ENCODE measurements around the gene IRF2. TPM values are rescaled to one million over a fixed set of nuclear protein-coding genes. Genes with fewer than 3 reads are reported as not detected.

Gene IRF2
- total RNA-seq, 2 experiments from 2014 or later, result 45.1 to 46.5 TPM

DNA sequence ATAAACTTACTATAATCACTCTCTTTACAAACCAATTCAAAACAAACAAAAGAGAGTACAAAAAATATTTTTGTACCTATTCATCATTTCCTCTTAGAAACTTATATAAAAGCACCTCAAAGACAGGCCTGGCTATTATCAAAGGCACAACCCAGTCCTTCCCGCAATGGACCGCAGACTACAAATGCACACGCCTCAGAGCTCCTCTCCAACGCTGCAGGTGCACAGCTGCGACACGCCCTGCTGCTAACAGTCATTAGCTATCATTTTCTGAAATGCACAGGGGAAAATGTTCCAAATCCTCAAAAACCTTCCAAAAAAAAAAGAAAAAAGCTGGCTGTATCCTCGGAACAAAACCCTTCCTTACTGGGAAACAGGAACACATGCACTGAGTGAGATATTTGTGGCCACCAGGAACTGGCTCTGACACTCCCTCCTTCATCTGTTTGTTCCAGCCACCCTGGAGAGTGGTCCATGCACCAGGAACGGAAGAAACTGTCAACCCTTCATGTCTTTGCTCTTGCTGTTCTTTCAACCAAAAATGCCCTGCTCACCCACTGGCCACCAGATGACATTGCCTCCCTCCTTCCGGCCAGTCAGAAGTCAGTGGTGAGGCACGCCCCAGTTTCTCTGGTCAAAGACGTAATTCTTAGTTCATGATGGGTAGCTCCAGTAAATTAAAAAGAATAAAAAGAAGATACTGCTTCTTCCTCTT is 16.7 kb downstream of the IRF2 start:
- ChIA-PET POLR2A (no interaction called here), CTCF (interaction anchor here (0.7 to 1.5 kb wide), 2 partner anchors 9 to 220 kb away, joined by 3 to 6 read pairs; no protein-coding TSS in a partner anchor)

DNA sequence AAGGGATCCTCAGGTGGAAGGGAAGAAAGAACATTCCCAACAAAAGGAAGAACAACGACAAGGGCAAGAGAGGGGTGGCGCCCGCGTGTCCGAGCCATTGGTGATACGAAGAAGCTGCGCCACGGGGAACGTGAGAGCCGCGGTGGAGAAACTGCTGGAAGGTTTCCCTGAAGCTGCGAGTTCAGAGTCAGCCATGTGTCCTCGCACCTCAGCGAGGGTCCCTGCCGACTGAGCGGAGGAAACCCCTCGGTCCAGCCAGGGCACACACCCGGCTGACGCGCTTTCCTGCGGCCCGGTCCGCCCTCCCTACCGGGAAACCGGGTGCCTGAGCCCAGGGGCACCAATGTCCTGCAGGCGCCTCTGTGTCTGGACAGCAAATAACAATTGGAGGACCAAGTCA is 18.0 kb downstream of the IRF2 start:
- POLR2A ChIA-PET, result no interaction called here
- CTCF ChIA-PET, result no interaction called here

DNA sequence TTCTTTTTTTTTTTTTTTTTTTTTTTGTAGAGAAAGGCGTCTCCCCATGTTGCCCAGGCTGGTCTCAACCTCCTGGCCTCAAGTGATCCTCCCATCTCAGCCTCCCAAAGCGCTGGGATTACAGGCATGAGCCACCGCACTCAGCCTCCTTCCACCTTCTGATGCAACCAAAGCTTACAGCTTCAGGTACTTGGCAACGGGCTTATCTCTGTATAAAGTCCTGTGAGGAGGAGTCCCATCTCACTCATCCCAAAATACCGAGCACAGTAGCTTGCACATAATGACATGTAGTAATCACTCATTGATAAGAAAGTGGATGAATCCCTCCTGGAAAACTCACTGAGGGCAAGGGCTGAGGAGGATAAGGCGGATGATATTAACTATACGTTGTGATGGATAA is 19.1 kb downstream of the IRF2 start:
- POLR2A ChIA-PET, result interaction anchor here (0.6 kb wide), 1 partner anchor 45 kb away, joined by 10 read pairs; no protein-coding TSS in a partner anchor
- CTCF ChIA-PET, result no interaction called here

DNA sequence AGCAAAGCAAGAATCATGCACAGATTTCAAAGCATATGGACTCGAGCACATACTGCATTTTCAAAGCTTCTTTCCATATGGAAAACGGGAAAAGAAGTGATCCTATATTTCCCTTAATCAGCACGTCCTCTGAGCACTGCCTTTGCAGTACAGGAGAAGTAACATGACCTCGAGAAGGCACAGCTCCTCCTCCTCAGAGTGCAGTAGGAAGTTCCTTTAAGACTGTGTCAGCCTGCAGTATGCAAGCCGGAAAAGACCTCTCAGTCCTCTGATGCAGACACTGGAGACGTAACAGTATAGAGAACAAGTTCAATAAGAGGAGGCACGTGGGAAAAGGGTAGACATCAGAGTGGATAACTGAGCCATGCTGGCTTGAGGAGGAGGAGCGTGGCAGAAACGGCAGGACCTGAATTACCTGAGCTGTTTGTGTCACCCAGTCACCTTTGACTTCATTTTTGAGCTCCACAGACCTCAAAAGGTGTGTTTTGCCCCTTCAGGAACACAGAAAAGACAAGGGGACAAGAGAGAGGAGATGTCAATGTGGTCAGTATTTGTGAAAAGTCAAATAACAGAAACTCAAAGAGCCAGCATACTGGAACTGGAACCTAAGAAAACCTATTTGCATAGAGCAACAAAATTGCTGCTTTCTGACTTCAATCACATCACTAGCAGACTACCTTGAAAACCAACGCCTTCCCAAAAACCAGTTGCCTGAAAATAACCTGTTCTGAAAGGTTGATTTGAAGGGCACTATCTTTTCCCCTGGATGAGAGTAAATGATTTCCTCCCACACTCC is 20.8 kb downstream of the IRF2 start:
- CTCF ChIA-PET, result interaction anchor here (0.5 to 1.3 kb wide), 2 partner anchors 22 to 189 kb away, joined by 3 to 4 read pairs; no protein-coding TSS in a partner anchor
- POLR2A ChIA-PET, result interaction anchor here (2.1 kb wide), 1 partner anchor 21 kb away, joined by 10 read pairs; the partner anchor contains the start of gene IRF2

DNA sequence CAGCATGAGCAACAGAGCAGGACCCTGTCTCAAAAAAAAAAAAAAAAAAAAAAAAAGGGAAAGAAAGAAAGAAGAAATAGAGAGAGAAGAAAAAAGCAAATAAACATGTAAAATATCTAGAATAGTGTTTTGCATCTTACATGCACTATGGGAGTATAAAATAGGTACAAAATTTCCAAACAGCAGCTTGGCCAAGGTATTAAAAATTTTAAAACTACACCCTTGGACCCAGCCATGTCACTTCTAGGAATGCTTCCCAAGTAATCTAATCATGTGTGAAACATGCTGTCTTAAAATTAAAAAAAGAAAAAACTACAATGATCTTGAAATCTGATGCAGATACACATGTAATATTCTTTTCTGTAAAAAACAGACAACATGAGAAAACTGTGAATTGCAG is 21.6 kb downstream of the IRF2 start:
- ChIA-PET POLR2A (interaction anchor here (2.1 kb wide), 1 partner anchor 22 kb away, joined by 10 read pairs; the partner anchor contains the start of gene IRF2), CTCF (interaction anchor here (0.5 to 1.3 kb wide), 2 partner anchors 23 to 189 kb away, joined by 3 to 4 read pairs; no protein-coding TSS in a partner anchor)

DNA sequence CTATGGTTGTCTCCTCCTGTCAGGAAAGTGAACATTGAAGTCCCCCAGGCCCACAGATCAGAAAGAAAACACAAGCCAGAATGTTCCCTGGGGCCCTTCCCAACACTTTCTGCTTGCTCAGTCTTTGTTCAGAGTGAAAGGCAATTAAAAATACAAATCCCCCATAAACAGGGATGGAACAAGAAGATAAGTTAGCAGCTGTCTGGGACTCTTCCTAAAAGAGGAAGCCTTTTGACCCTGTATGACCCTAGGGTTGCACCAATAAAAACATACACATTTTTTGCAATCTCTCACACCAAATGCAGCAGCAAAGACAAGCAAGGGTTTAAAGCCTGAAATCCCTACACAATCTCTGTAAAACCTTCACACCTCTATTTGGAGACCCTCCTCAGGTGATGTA is 22.6 kb downstream of the IRF2 start:
- CTCF ChIA-PET, result no interaction called here
- POLR2A ChIA-PET, result no interaction called here

DNA sequence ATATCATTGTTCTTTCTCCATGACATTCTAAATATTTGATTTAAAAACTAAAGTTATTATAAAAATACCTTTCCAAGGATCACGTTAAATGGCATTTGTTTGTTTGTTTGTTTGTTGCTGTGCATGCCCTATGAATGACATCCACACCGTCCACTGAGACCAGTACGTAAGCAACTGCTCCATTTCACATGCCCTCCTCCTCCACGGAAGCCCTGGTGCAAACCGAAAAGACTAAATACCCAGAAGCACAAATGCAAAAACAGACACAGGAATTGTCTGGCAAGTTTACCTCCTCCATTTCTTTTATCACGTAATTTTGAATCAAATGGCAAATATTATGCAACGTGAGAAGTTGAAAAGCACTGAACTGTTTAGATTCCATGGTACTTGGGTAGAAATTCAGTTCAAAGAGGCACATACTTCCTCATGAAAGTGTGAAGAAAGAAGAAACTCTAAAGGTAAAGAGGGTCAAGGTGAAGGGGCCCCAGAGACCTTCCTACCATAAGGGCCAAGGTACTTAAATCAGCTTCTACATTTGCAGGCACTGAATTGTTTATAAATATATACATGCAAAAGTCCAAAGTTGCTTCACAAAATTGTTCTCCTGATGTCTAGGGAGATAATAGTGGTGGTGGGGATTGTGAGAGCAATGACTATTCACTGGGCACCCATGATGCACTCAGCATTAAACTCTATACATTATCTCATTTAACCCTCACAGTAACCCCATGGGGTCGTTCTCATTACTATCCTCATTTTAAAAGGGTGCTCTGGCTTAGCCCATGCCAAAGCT is 23.4 kb downstream of the IRF2 start:
- ChIA-PET CTCF (no interaction called here), POLR2A (no interaction called here)

DNA sequence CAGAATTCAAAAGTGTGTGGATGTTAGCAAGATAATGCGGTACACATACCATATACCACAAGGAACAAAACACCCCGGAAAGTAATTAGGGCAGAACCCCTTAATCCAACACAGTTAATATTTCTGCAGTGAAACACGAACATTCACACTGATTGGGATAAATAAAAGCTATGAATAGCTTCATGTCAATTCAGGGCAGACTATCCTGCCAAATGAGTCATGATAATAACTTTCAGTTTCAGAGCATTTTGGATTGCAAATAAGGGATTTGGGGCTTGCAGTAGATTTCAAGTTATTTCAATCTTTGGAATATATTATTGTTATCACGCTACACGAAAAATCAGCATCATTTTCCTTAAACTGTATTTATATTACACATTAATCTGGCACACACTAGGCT is 24.3 kb downstream of the IRF2 start:
- ChIA-PET POLR2A (no interaction called here), CTCF (no interaction called here)

DNA sequence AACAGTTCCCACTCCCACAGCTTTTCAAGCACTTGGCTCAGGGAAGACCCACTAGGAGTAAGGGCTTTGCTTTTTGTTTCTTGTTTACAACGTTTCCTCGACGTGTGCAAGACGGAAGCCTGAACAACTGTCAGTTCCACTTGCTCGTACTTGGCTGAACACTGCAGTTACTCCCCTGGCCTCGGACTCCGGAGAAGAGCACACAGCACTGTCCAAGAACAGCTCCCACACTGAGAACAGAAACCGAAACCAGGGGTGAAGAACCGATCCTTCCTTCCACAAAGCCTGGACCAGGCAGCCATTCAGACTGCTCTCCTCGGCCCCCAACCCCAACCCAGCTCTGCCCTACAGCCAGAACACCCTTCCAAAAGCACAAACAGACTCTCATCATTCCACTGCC is 25.5 kb downstream of the IRF2 start:
- ChIA-PET CTCF (interaction anchor here (1.6 to 2.0 kb wide), 2 partner anchors 9 to 13 kb away, joined by 4 to 6 read pairs; no protein-coding TSS in a partner anchor), POLR2A (interaction anchor here (1.0 to 1.2 kb wide), 2 partner anchors 11 to 15 kb away, joined by 3 read pairs; no protein-coding TSS in a partner anchor)

DNA sequence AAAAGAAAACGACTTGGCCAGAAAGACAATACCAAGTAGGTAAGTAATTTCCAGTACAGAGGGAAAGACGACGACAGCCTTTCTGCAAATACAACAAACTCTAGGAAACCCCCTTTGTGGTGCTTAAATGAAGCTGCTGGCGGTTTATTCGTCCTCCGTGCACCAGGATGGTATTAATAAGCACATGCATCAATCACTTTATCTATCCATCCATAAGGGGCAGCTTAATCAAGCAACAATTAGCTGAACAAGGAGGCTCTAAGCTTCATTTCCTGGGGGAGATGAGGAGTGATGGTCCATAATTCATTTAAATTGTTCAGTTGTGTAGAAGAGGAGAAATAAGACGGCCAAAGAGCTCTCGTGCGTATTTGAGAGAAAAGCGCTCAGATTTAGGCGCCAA is 26.2 kb downstream of the IRF2 start:
- ChIA-PET POLR2A (interaction anchor here (1.0 to 1.2 kb wide), 2 partner anchors 11 to 14 kb away, joined by 3 read pairs; no protein-coding TSS in a partner anchor), CTCF (interaction anchor here (1.6 to 2.0 kb wide), 2 partner anchors 10 to 14 kb away, joined by 4 to 6 read pairs; no protein-coding TSS in a partner anchor)

DNA sequence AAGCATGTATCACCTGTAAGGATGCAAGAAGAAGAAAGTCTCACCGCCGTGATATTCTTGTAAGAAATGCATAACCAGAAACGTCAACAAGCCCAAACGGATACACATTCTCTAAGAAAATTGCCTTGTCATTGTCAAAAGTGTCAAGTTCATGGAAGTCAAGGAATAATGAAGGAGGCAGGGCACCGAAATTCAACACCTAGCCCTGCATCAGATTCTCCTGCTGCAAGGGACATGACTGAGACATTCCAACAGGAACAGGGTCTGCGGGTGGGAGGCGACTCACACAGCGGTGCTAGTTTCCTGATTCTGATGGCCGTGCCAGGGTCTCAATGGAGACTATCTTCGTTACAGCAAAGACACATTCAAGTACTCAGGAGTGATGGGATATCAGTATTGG is 26.7 kb downstream of the IRF2 start:
- ChIA-PET POLR2A (interaction anchor here (1.0 kb wide), 1 partner anchor 12 kb away, joined by 3 read pairs; no protein-coding TSS in a partner anchor), CTCF (interaction anchor here (1.6 to 2.0 kb wide), 2 partner anchors 10 to 14 kb away, joined by 4 to 6 read pairs; no protein-coding TSS in a partner anchor)

DNA sequence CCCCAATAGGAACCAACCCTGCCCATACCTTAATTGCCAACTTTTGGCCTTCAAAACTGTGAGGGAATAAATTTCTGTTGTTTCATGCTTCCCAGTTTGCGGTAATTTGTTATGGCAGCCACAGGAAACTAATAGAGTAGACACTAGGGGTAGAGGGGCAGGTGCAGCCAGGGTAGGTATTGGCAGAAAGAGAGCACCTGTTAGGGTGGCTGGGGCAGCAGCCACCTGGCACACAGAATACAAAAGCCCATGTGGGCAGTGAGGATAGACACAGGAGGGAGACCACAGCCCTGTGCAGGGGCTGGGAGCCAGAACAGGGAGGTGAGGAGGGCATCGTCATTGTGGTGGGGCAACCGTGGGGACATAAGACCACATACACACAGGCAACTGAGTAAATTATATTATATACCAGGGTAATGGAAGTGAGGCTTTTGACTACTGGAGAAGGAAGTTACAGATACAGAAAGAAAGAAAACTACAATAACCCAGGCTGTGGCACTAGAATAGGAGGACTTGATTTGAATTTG is 28.2 kb downstream of the IRF2 start:
- POLR2A ChIA-PET, result no interaction called here

DNA sequence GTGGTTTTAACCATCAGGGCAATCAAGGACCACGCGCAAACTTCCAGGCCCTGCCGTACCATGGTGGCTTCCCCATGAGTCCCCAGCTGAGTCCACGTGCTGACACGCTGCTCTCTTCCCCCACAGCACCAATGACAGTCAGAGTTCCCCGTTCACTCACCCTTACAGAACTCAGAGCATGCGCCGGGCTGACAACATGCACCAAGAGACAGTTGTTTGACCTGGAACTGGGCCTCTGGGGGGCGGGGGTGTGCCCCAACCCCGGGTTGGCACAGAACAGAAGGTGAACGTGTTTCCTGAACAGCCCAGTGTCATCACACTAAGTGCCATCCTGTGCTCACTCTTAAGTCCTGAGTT is 29.4 kb downstream of the IRF2 start:
- POLR2A ChIA-PET, result no interaction called here

More for the DNA sequence above, 28.2 kb downstream of the IRF2 start:
- CTCF ChIA-PET, result no interaction called here

DNA sequence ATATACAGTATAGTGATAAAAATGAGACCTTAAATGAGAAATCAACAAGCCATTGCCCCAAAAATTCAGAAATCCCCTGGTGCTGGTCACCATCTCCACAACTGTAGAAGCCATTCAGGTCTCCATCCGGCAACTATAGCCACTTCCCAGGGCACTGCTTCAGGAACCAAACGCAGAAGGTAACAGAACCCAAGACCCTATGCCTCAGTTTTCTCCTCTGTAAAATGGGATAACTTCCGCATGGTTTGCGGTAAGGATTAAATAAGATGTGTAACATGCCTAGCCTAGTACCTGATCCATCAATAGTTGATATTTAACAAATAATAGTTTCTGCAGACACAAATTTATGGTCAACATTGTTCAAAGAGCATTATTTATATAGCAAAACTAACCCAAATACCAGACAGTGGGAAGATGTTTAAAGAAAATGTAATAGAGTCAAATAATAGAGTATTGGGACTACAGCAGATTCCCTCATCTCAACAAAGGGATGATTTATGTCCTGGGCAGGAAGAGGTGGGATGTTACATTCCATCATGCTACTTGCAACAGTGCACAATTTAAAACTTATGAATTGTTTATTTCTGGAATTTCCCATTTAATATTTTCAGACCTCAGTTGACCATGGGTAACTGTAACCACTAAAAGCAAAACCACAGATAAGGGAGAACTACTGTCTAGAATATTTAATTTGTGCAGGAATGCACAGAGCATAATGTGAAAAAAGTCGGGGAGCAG is 30.0 kb downstream of the IRF2 start:
- ChIA-PET POLR2A (no interaction called here), CTCF (no interaction called here)

More for the DNA sequence above, 29.4 kb downstream of the IRF2 start:
- CTCF ChIA-PET, result no interaction called here

DNA sequence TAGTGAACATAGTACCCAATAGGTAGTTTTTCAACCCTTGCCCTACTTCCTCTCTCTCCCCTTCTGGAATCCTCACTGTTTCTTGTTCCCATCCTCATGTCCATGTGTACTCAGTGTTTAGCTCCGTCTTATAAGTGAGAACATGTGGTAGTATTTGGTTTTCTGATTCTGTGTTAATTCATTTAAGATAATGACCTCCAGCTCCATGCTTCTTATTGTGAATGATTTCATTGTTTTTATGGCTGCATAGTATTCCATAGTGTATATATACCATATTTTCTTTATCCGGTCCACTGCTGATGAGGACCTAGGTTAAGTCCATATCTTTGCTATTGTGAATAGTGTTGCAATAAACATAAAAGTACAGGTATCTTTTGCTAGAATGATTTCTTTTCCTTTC is 31.0 kb downstream of the IRF2 start:
- CTCF ChIA-PET, result no interaction called here
- POLR2A ChIA-PET, result no interaction called here

DNA sequence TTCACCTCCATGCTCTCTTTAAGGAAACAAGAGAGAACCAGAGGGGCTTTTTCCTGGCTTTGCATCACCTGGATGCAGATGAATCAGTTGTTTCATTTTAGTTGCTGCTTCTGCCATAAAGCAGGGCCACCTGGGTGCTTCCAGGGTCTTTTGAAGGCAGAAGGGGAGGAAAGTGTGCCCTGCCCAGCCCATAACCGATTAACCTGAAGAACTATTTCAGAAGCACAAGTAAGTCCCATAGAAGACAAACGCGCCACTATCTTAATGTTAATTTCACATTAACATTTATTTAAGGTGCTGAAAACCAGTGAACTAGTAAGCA is 32.1 kb downstream of the IRF2 start:
- CTCF ChIA-PET, result no interaction called here
- POLR2A ChIA-PET, result no interaction called here

DNA sequence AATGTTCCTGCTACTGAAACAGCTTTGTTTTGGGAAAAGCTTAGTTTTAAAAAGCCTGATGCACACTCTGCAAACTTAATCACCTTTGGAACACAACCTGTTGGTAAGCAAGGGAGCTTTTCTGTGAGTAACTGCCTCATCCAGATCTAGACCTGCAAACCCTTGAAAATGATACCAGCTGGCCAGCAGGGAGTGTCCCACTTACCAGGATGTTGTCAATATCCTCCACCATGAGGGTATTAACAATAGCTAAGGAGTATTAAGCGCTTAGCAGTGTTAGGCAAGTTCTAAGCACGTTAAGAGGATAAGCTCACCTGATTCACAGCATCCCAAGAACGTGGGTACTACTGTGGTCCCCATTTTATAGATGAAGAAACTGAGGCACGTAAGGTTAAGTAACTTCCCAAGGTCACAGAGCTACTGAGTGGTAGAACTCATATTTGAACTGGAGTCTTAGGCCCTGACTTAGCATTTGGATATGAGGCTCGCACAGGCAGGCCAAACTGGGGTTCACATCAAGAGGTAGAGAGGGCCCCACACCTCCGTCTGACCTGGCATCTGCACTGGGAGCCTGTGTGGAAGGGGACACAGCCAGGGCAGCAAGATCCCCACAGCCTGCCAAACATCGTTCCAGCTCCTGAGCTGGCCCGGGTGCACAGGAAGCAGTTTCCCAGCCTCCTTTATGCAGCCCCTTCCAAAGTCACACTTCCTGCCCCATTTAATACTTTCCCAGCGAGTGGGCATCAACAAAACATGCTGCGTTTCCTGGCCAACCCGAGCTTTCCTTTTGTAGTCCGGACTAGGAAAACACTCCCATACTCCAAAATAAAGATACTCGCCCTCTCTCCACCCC is 32.7 kb downstream of the IRF2 start:
- POLR2A ChIA-PET, result no interaction called here
- CTCF ChIA-PET, result interaction anchor here (0.7 kb wide), 1 partner anchor 131 kb away, joined by 3 read pairs; no protein-coding TSS in a partner anchor

Data from activated CD8-positive, alpha-beta memory T cell treated with anti-CD3 and anti-CD28 coated beads for 36 hours (primary cell).